HepG2 (cell line): Measurements from ENCODE around the gene MYL11. TPM values are rescaled to one million over a fixed set of nuclear protein-coding genes. Genes with fewer than 3 reads are reported as not detected.

Experiments used
- ARID5B ChIP-seq: IDR thresholded peaks from 2 replicates; pipeline ENCODE4 v1.4.0; 2020; ENCODE audit warnings: mild to moderate bottlenecking, missing genetic modification reagents
- ASH2L ChIP-seq: fragments of 300-600, 200-600 bp; sonication (generic); IDR thresholded peaks from 2 replicates; pipeline ENCODE4 v1.7.0; 2017; ENCODE audit warnings: low read depth, mild to moderate bottlenecking, moderate library complexity, mixed read lengths, low read length; ENCODE audit not compliant: insufficient read length
- BCL6 ChIP-seq: IDR thresholded peaks from 2 replicates; pipeline ENCODE4 v1.6.1; 2016; ENCODE audit warnings: missing genetic modification reagents, missing compliant biosample characterization
- BORCS8-MEF2B ChIP-seq: sonication (generic); formaldehyde crosslinking; IDR thresholded peaks from 2 replicates; pipeline ENCODE4 v1.8.0; 2022; ENCODE audit warnings: mild to moderate bottlenecking, missing genetic modification reagents
- CBFB ChIP-seq: sonication (generic); formaldehyde crosslinking; IDR thresholded peaks from 2 replicates; pipeline ENCODE4 v1.4.0; 2020; ENCODE audit warnings: missing genetic modification reagents
- ELF1 ChIP-seq: sonication (generic); formaldehyde crosslinking; IDR thresholded peaks from 2 replicates; pipeline ENCODE4 v1.4.0; 2020; ENCODE audit warnings: missing genetic modification reagents
- KDM4B ChIP-seq: sonication (generic); formaldehyde crosslinking; IDR thresholded peaks from 2 replicates; pipeline ENCODE4 v1.4.0; 2020; ENCODE audit warnings: missing genetic modification reagents
- MAFF ChIP-seq: IDR thresholded peaks from 2 replicates; pipeline ENCODE4 v1.6.1; 2011; ENCODE audit warnings: low read depth, low read length, improper control_type of control experiment
- RAD21 ChIP-seq: fragments of 450-650 bp; formaldehyde crosslinking; IDR thresholded peaks from 2 replicates; pipeline ENCODE4 v1.5.0; 2020; ENCODE audit warnings: mild to moderate bottlenecking
- RBM22 ChIP-seq: fragments of 200-400 bp; formaldehyde crosslinking; optimal IDR thresholded peaks from 2 replicates; pipeline ENCODE3; 2017; ENCODE audit warnings: mild to moderate bottlenecking, low read length, moderate library complexity
- SMC3 ChIP-seq: IDR thresholded peaks from 2 replicates; pipeline ENCODE4 v1.6.1; 2011; ENCODE audit warnings: low read length, improper control_type of control experiment
- SOX6 ChIP-seq, 2 experiments: fragments of 450-650 bp in 1 of 2; sonication (generic) in 1 of 2; formaldehyde crosslinking in 1 of 2; IDR thresholded peaks; 2 replicates each; pipeline versions ENCODE4 v1.4.0 to v1.6.1; 2017 to 2020; ENCODE audit warnings: antibody characterized with exemption in 1 of 2, mild to moderate bottlenecking in 1 of 2, missing genetic modification reagents in 1 of 2
- TAF1 ChIP-seq: sonication (generic); formaldehyde crosslinking; IDR thresholded peaks from 2 replicates; pipeline ENCODE4 v1.4.0; 2020; ENCODE audit warnings: missing genetic modification reagents
- TARDBP ChIP-seq: sonication (generic); formaldehyde crosslinking; IDR thresholded peaks from 2 replicates; pipeline ENCODE4 v1.8.0; 2022; ENCODE audit warnings: mild to moderate bottlenecking, missing genetic modification reagents
- XRCC5 ChIP-seq: fragments of 200-400 bp; formaldehyde crosslinking; optimal IDR thresholded peaks from 2 replicates; pipeline ENCODE3; 2017; ENCODE audit warnings: mild to moderate bottlenecking, low read length
- ZFY ChIP-seq: sonication (generic); formaldehyde crosslinking; IDR thresholded peaks from 2 replicates; pipeline ENCODE4 v1.4.0; 2020; ENCODE audit warnings: missing genetic modification reagents
- ZNF451 ChIP-seq: sonication (generic); formaldehyde crosslinking; IDR thresholded peaks from 2 replicates; pipeline ENCODE4 v1.5.0; 2020; ENCODE audit warnings: mild to moderate bottlenecking, missing genetic modification reagents
- ZNF557 ChIP-seq: sonication (generic); formaldehyde crosslinking; IDR thresholded peaks from 2 replicates; pipeline ENCODE4 v1.4.0; 2020; ENCODE audit warnings: missing genetic modification reagents
- ZNF589 ChIP-seq: sonication (generic); formaldehyde crosslinking; conservative IDR thresholded peaks from 2 replicates; pipeline ENCODE4 v1.8.0; 2022; ENCODE audit warnings: mild to moderate bottlenecking, moderate library complexity, missing genetic modification reagents
- ZNF878 ChIP-seq: sonication (generic); formaldehyde crosslinking; IDR thresholded peaks from 2 replicates; pipeline ENCODE4 v1.8.1; 2023; ENCODE audit warnings: mild to moderate bottlenecking, missing genetic modification reagents, moderate library complexity
- polyA plus RNA-seq, 8 experiments: library from polyadenylated mRNA; depleted of rRNA in 3 of 8; stranded (reverse) in 7 of 8; unstranded in 1 of 8; fragments of >200 nt; fragmentation: Illumina TruSeq in 4 of 8; extraction: Trizol in 4 of 8; gene quantifications; 2 replicates each; pipeline versions ENCODE4 v1.2.1 to v1.2.3, GENCODE V29; 2011 to 2016; ENCODE audit warnings: low read depth in 4 of 8, missing spikeins in 1 of 8, mixed read lengths in 1 of 8; ENCODE audit not compliant: insufficient read depth in 1 of 8
- total RNA-seq, 5 experiments: library from RNA; depleted of rRNA; stranded (reverse); fragments of >200 nt; fragmentation: Illumina TruSeq; extraction: Trizol; gene quantifications; 2 replicates each; pipeline ENCODE4 v1.2.3, GENCODE V29; 2016; ENCODE audit warnings: low read depth in 1 of 5
- TF ChIP-seq, protein P1 (sequence below): sonication (generic); formaldehyde crosslinking; IDR thresholded peaks from 2 replicates; pipeline ENCODE4 v1.4.0; 2020; ENCODE audit warnings: missing genetic modification reagents
- TF ChIP-seq, protein P2 (sequence below): sonication (generic); formaldehyde crosslinking; IDR thresholded peaks from 2 replicates; pipeline ENCODE4 v1.4.0; 2020; ENCODE audit warnings: missing genetic modification reagents, borderline replicate concordance

MYL11 gene
- total and polyA plus RNA-seq, 2 of the 13 experiments (the other 11 are each of a cell fraction or from before 2014, with no cell fraction given), result not detected

DNA sequence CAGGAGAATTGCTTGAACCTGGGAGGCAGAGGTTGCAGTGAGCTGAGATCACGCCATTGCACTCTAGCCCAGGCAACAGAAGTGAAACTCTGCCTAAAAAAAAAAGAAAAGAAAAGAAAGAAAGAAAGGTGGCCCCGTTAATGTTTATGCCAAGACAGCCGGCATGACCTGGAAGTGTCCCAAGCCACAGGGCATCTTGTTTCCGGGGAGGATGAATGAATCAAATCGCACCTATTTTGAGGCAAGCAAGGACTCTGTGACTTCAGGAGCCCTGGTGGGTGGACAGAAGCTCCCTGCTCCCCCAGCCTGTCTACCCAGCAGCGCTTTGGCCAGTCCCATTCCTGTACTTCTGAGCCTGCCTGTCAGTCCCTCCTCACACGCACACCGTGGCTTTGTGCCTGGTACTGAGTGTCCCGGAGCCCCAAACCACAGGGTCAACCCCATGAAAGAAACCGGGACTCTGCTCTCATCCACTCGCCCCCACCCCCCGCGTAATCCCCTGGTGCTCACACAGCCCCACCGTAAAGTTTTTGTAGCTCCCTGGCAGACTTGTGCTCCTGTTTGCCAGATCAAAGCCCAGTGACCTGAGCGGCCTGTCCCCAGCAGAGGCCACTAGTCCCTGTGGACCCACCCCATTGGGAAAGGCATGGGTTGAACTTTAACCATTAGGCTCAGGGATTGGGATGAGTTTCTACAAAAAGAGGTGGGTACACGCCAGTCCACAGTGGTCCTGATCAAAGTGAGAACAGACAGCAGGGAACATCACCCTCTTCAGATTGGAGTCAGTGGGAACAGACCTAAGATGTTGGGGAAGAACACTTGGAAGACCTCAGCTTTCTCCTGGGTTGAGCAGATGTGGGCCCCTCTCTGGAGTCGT, 38.8 kb upstream of the MYL11 start (continued):
- peak; percentile 27; the same call in 1 of the 2 replicates for TF ChIP-seq SMC3
- TF ChIP-seq RAD21 (CRISPR knock-in tag), result no peak
- TF ChIP-seq ARID5B (CRISPR knock-in tag), result peak; percentile 64
- TF ChIP-seq CBFB (CRISPR knock-in tag), result peak; percentile 73; the same call in 1 of the 2 replicates
- TF ChIP-seq, protein P1, sequence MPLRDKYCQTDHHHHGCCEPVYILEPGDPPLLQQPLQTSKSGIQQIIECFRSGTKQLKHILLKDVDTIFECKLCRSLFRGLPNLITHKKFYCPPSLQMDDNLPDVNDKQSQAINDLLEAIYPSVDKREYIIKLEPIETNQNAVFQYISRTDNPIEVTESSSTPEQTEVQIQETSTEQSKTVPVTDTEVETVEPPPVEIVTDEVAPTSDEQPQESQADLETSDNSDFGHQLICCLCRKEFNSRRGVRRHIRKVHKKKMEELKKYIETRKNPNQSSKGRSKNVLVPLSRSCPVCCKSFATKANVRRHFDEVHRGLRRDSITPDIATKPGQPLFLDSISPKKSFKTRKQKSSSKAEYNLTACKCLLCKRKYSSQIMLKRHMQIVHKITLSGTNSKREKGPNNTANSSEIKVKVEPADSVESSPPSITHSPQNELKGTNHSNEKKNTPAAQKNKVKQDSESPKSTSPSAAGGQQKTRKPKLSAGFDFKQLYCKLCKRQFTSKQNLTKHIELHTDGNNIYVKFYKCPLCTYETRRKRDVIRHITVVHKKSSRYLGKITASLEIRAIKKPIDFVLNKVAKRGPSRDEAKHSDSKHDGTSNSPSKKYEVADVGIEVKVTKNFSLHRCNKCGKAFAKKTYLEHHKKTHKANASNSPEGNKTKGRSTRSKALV (CRISPR knock-in tag), result no peak; the same call in none of the 2 replicates
- TF ChIP-seq TARDBP, result peak; percentile 85; the same call in 1 of the 2 replicates
- TF ChIP-seq KDM4B, result no peak
- TF ChIP-seq XRCC5, result peak; percentile 26
- no peak for TF ChIP-seq BCL6 (CRISPR knock-in tag)
- peak; percentile 85 for TF ChIP-seq ZNF557
- TF ChIP-seq ASH2L, result peak; percentile 52
- TF ChIP-seq, protein P2, sequence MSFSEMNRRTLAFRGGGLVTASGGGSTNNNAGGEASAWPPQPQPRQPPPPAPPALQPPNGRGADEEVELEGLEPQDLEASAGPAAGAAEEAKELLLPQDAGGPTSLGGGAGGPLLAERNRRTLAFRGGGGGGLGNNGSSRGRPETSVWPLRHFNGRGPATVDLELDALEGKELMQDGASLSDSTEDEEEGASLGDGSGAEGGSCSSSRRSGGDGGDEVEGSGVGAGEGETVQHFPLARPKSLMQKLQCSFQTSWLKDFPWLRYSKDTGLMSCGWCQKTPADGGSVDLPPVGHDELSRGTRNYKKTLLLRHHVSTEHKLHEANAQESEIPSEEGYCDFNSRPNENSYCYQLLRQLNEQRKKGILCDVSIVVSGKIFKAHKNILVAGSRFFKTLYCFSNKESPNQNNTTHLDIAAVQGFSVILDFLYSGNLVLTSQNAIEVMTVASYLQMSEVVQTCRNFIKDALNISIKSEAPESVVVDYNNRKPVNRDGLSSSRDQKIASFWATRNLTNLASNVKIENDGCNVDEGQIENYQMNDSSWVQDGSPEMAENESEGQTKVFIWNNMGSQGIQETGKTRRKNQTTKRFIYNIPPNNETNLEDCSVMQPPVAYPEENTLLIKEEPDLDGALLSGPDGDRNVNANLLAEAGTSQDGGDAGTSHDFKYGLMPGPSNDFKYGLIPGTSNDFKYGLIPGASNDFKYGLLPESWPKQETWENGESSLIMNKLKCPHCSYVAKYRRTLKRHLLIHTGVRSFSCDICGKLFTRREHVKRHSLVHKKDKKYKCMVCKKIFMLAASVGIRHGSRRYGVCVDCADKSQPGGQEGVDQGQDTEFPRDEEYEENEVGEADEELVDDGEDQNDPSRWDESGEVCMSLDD (CRISPR knock-in tag), result peak; percentile 83; the same call in 1 of the 2 replicates
- TF ChIP-seq MAFF, result 0 out of 2 replicates have a peak, but pooled peaks have one; percentile 1
- TF ChIP-seq ZNF878 (CRISPR knock-in tag), result peak; percentile 62; the same call in 1 of the 2 replicates
- TF ChIP-seq ELF1, result peak; percentile 10; the same call in 1 of the 2 replicates
- peak; percentile 73 for TF ChIP-seq ZFY
- no peak for TF ChIP-seq SOX6 (IDR thresholded peaks at IDR 0.05)
- TF ChIP-seq SOX6 (CRISPR knock-in tag; IDR thresholded peaks at IDR 0.05), result peak; percentile 27
- TF ChIP-seq BORCS8-MEF2B, result peak; percentile 36
- no peak for TF ChIP-seq RBM22
- TF ChIP-seq ZNF589 (CRISPR knock-in tag), result peak; percentile 66
- TF ChIP-seq TAF1, result peak; percentile 79
- TF ChIP-seq ZNF451 (CRISPR knock-in tag), result no peak
